Measurements from ENCODE around the gene CHRNA4. TPM values are rescaled to one million over a fixed set of nuclear protein-coding genes. Genes with fewer than 3 reads are reported as not detected.
"Not testable (repeated sequence)": the region's sequence is repeated elsewhere in the genome, so short reads cannot be mapped to it uniquely, and the experiment has no call there.

The CHRNA4 gene
- total RNA-seq, 2 experiments from 2014 or later: not detected

- H3K9me3 Mint-ChIP-seq: no peaks in the 10 kb centered on the region
- DNase-seq (no peak), ATAC-seq (ENCODE audit: low read depth) (no peak)
- no peak overlapping the region for H3K4me3 Mint-ChIP-seq
- H3K27ac Mint-ChIP-seq: no peak overlapping the region
- H3K27me3 Mint-ChIP-seq: no peaks in the 10 kb centered on the region
- POLR2A ChIA-PET: no interaction called here
- H3K36me3 Mint-ChIP-seq: no peaks in the 10 kb centered on the region
- H3K4me1 Mint-ChIP-seq: no peaks in the 10 kb centered on the region
These were observed 48.3 kb downstream of the CHRNA4 start for GRCh38 chr20:63312690-63313348.

DNA sequence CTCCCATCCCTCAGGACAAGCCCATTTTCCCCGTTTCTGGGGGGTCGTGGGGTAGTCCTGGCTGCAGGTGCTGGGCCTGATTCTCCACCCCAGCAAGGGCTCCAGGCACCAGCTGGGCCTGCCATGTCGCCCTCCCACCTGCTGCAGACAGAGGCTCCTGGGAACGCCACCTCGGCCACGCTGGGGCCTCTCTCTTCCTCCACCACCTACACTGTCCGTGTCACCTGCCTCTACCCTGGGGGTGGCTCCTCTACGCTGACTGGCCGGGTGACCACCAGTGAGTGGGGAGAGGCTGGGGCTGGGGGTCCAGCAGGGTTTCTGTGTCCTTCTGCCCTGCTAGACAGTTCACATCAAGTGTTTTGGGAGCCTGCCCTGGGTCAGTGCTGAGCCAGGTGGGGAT is 48.9 kb downstream of the CHRNA4 start:
- ATAC-seq (ENCODE audit: low read depth): no peak
- no peak for DNase-seq
- Mint-ChIP-seq H3K9me3 (no peaks in the 10 kb centered on the region), H3K27me3 (no peaks in the 10 kb centered on the region), H3K4me3 (no peak overlapping the region), H3K36me3 (no peaks in the 10 kb centered on the region), H3K4me1 (no peaks in the 10 kb centered on the region), H3K27ac (no peak overlapping the region)
- POLR2A ChIA-PET: no interaction called here

DNA sequence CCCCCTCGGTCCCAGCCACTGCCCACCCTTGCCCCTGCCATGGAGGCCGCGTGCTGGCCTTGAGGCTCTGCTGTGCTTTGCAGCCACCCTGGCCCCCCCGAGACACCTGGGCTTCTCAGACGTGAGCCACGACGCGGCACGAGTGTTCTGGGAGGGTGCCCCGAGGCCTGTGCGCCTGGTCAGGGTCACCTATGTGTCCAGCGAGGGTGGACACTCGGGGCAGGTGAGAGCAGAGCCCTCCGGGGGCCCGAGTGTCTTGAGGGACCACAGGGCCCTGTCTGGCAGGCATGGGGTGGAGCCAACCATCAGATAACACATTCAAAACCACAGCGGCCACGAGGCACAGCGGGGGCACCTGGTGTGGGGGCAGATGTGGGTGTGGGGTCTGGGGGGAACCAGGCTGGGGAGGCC is 49.3 kb downstream of the CHRNA4 start:
- no peaks in the 10 kb centered on the region for H3K27me3 Mint-ChIP-seq
- ATAC-seq (ENCODE audit: low read depth) (no peak), DNase-seq (no peak)
- POLR2A ChIA-PET: no interaction called here
- no peak overlapping the region for H3K4me3 Mint-ChIP-seq
- no peaks in the 10 kb centered on the region for H3K36me3 Mint-ChIP-seq
- no peaks in the 10 kb centered on the region for H3K4me1 Mint-ChIP-seq
- no peak overlapping the region for H3K27ac Mint-ChIP-seq
- H3K9me3 Mint-ChIP-seq: no peaks in the 10 kb centered on the region

DNA sequence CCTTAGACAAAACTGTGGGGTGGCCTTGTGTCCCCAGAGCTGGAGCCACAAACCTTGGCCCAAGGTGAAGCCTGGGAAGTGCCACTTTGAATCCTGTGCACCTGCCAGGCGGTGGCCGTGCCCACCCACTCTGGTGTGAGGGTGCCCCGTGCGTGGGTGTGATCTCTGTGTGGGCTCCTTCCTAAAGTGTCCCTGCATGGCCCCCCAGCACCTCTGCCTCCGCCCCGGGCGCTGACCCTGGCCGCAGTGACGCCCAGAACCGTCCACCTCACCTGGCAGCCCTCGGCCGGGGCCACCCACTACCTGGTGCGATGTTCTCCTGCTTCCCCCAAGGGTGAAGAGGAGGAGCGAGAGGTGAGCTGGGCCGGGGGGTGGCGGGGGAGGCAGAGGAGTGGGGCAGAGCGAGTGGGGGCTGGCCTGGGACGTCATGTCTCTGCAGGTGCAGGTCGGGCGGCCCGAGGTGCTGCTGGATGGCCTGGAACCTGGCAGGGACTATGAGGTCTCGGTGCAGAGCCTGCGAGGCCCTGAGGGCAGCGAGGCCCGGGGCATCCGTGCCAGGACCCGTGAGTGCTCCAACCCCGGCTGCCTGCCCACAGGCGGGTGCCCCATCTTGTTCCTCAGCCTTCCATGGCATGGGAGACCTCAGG is 49.8 kb downstream of the CHRNA4 start:
- POLR2A ChIA-PET: no interaction called here
- no peak for ATAC-seq (ENCODE audit: low read depth)
- no peaks in the 10 kb centered on the region for H3K9me3 Mint-ChIP-seq

DNA sequence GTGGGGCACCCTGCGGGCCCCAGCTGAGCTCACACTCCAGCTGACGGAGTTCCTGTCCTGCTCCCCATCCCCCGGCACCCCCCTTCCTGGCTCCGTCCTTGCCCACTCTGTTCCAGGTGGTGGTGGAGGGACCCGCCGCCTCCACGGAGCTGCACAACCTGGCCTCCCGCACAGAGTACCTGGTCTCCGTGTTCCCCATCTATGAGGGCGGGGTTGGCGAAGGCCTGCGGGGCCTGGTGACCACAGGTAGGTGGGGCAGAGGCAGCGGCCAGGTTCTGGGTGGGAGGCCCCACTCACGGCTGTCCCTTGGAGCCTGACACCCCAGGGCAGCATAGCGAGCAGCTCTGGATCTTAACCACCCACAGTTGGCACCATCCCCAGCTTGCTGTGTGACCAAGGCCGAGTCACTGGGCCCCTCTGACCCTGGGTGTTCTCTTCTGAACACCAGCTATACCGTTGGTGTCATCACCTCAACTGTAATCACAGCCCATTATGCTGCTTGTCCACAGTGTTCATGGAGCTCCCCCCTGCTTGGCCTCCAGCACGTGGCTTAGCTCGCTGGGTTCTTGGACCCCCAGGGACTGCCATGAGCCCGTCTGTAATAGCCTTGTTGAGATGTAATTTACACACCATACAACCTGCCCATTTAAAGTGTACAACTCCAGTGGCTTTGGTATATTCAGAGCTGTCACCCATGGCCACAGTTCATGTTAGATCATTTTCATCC is 50.7 kb downstream of the CHRNA4 start:
- Mint-ChIP-seq H3K27ac (no peak overlapping the region), H3K36me3 (no peaks in the 10 kb centered on the region), H3K4me3 (no peak overlapping the region), H3K9me3 (no peaks in the 10 kb centered on the region), H3K27me3 (no peaks in the 10 kb centered on the region), H3K4me1 (no peaks in the 10 kb centered on the region)
- no peak for DNase-seq
- ATAC-seq (ENCODE audit: low read depth): no peak
- POLR2A ChIA-PET: no interaction called here

More for the DNA sequence above, 49.8 kb downstream of the CHRNA4 start:
- H3K4me3 Mint-ChIP-seq: no peak overlapping the region
- H3K36me3 Mint-ChIP-seq: no peaks in the 10 kb centered on the region
- no peaks in the 10 kb centered on the region for H3K27me3 Mint-ChIP-seq
- no peaks in the 10 kb centered on the region for H3K4me1 Mint-ChIP-seq
- H3K27ac Mint-ChIP-seq: no peak overlapping the region
- no peak for DNase-seq

- Mint-ChIP-seq H3K9me3 (no peaks in the 10 kb centered on the region), H3K4me1 (no peaks in the 10 kb centered on the region), H3K27ac (no peak overlapping the region), H3K27me3 (no peaks in the 10 kb centered on the region), H3K4me3 (no peak overlapping the region), H3K36me3 (no peaks in the 10 kb centered on the region)
- ATAC-seq (ENCODE audit: low read depth) (peak; percentile 34), DNase-seq (peak; percentile 55)
- POLR2A ChIA-PET: no interaction called here
These were observed 51.7 kb downstream of the CHRNA4 start for GRCh38 chr20:63309261-63310071.

DNA sequence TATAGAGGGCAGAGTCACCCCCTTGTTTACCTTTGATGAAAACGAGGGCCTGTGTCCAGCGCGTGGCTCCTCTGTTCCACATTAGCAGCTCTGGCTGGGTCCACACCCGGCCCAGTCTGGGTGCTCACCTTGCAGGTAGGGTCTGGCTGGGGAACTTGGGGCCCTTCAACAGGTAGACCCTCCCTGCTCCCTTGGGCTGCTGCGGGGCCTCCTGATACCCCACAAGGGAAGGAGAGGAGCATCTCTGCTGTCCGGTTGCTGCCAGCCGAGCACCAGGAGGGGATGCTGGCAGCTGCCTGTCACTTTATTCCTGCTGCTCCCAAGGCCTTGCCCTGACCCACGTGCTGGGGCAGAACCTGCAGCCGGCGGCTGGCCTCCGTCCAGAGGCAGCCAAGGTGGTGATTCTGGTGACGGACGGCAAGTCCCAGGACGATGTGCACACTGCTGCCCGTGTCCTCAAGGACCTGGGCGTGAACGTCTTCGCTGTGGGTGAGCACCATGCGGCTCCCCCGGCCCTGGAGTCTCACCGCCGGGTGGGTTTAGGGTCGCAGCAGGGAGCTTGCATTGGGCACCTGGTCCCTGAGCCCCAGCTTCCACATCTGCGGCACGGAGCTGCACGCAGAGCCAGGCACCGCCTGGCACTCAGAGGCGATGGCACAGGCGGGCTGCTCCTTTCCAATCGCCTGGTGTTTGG is 52.8 kb downstream of the CHRNA4 start:
- no peaks in the 10 kb centered on the region for H3K4me1 Mint-ChIP-seq
- POLR2A ChIA-PET: no interaction called here
- H3K27me3 Mint-ChIP-seq: no peaks in the 10 kb centered on the region
- ATAC-seq (ENCODE audit: low read depth) (no peak), DNase-seq (no peak)
- no peak overlapping the region for H3K27ac Mint-ChIP-seq
- H3K9me3 Mint-ChIP-seq: no peaks in the 10 kb centered on the region
- H3K36me3 Mint-ChIP-seq: no peaks in the 10 kb centered on the region
- no peak overlapping the region for H3K4me3 Mint-ChIP-seq

DNA sequence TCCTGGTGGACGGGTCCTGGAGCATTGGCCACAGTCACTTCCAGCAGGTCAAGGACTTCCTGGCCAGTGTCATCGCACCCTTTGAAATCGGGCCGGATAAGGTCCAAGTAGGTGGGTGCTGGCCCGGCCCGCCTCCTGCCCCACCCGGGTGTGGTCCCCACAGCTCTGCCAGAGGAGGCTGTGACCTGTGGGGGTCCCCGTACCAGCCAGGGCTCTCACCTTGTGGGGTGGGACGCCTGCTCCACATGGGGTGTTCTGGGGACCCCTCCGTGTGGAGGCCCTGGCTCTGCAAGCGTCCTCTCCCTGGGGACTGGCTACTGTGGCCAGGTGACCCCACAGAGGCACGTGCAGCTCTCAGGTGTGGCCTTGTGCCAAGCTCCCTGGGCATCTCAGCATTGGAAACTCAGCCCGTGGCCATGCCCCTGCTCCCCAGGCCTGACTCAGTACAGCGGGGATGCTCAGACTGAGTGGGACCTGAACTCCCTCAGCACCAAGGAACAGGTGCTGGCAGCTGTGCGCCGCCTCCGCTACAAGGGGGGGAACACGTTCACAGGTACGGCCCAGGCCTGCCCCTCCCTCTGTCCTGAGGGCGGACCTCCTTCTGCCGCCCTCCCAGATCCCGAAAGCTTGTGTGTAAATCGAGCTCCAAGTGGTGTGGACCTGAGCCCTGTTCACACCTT is 53.5 kb downstream of the CHRNA4 start:
- no peak overlapping the region for H3K27ac Mint-ChIP-seq
- no peaks in the 10 kb centered on the region for H3K36me3 Mint-ChIP-seq
- POLR2A ChIA-PET: no interaction called here
- H3K4me3 Mint-ChIP-seq: no peak overlapping the region
- no peak for ATAC-seq (ENCODE audit: low read depth)
- H3K27me3 Mint-ChIP-seq: peaks cover 1% of the 10 kb centered on the region
- H3K4me1 Mint-ChIP-seq: no peaks in the 10 kb centered on the region
- no peaks in the 10 kb centered on the region for H3K9me3 Mint-ChIP-seq
- DNase-seq: no peak

GRCh38 chr20:63306673-63307537 is 54.2 kb downstream of the CHRNA4 start:
- POLR2A ChIA-PET: no interaction called here
- Mint-ChIP-seq H3K27me3 (peaks cover 3% of the 10 kb centered on the region), H3K36me3 (no peaks in the 10 kb centered on the region), H3K27ac (no peak overlapping the region), H3K4me3 (no peak overlapping the region), H3K9me3 (no peaks in the 10 kb centered on the region), H3K4me1 (no peaks in the 10 kb centered on the region)
- ATAC-seq (ENCODE audit: low read depth) (no peak), DNase-seq (no peak)

DNA sequence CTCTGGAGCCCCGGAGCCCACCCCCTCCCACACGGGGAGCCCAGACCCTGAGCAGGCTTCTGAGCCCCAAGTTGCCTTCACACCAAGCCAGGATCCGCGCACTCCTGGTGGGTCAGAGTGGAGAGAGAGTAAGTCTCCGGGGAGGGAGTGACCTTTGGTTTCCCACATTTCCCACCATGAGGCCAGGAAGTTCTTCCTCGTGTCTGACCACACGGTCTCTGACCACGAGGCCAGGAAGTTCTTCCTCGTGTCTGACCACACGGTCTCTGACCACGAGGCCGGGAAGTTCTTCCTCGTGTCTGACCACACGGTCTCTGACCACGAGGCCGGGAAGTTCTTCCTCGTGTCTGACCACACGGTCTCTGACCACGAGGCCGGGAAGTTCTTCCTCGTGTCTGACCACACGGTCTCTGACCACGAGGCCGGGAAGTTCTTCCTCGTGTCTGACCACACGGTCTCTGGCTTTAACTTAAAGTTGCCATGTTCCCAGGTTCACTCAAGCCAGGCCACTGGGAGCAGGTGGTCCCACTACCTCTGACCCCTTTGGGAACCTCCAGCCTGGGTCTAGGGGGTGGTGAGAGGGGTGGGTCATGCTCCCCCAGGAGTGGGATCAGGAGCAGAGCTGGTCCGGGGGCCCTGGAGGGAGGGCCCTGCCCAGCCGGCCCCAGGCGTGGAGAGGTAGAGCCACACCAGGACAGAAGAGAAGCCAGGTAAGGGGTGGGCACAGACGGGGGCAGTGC is 55.0 kb downstream of the CHRNA4 start:
- H3K4me1 Mint-ChIP-seq; DNase-seq; H3K27me3 Mint-ChIP-seq; H3K4me3 Mint-ChIP-seq; H3K9me3 Mint-ChIP-seq; H3K27ac Mint-ChIP-seq; ATAC-seq (ENCODE audit: low read depth); POLR2A ChIA-PET; H3K36me3 Mint-ChIP-seq: not testable (repeated sequence)

DNA sequence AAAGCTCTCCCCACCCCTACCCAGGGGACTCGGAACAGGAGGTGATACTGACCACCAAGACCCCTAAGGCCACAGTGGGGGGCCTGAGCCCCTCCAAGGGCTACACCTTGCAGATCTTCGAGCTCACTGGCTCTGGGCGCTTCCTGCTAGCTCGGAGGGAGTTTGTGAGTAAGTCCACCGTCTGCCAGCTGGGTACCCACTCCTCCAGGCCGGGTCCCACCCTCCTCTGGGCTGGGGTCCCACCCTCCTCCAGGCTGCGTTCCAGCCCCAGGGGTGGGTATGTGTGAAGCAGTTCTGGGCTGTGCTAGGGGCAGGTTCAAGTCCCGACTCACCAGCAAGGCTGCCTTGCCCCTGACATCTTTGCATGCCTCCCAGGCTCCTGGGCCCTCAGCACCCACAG is 55.8 kb downstream of the CHRNA4 start:
- peaks cover 3% of the 10 kb centered on the region for H3K27me3 Mint-ChIP-seq
- POLR2A ChIA-PET: no interaction called here
- ATAC-seq (ENCODE audit: low read depth): no peak
- H3K36me3 Mint-ChIP-seq: no peaks in the 10 kb centered on the region
- no peak for DNase-seq
- H3K9me3 Mint-ChIP-seq: no peaks in the 10 kb centered on the region
- H3K4me3 Mint-ChIP-seq: no peak overlapping the region
- H3K27ac Mint-ChIP-seq: no peak overlapping the region
- H3K4me1 Mint-ChIP-seq: no peaks in the 10 kb centered on the region
